GM21786 (cell line): Measurements from ENCODE around the gene ACTRT2.

Experiments
- ATAC-seq: cut with Tn5 transposase; IDR thresholded peaks from one replicate; pipeline ENCODE4 v1.9.1; 2021; ENCODE audit not compliant: unreplicated experiment

Gene ACTRT2

DNA sequence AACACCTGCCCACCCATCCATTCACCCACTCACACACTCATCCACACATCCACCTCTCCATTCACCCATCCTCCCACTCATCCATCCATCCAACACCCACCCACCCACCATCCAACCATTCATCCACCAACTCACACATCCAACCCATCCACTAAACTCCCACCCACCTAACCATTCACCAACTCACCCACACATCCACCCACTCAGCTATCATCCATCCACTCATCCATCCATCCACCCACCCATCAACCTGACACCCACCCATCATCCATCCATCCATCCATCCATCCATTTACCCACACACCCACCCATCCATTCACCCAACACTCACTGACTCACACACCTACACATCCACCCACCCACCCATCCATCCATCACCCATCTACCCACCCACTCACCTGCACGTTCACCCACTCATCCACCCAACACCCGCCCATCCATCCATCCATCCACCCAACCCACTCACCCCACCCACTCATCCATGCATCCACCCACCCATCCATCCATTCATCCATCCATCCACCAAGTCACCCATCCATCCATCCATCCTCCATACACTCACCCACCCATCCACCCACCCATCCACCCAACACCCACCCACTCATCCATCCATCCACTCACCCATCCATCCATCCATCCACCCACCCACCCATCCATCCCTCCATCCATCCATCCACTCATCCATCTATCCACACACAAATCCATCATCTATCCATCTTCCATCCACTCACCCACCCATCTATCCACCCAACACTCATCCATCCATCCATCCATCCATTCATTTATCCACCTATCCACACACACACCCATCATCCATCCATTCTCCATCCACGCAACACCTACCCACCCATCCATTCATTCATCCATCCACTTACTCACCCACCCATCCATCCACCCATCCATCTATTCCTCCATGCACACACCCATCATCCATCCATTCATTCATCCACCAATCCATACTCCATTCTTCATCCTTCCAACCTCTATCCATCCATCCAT, 30.3 kb downstream of the ACTRT2 start:
- no peak for ATAC-seq

DNA sequence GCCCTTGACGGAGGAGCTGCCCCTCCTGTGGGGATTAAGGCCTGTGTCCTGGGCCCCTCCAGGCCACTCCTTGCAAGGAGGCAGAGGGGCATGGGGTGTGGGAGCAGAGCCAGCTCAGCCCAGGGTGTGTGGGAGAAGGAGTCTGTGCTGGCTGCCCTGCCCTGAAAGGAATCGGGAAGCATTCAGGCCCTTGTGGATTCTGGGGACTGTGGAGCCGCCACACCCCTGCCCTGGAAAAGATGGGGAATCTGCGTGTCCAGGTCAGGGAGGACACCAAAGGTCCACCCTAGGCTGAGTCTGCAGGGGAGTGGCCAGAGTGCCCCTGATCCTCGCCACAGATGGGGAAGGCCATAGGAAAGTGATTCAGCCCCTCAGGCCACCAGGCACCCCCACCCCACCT, 31.2 kb downstream of the ACTRT2 start:
- ATAC-seq: no peak

DNA sequence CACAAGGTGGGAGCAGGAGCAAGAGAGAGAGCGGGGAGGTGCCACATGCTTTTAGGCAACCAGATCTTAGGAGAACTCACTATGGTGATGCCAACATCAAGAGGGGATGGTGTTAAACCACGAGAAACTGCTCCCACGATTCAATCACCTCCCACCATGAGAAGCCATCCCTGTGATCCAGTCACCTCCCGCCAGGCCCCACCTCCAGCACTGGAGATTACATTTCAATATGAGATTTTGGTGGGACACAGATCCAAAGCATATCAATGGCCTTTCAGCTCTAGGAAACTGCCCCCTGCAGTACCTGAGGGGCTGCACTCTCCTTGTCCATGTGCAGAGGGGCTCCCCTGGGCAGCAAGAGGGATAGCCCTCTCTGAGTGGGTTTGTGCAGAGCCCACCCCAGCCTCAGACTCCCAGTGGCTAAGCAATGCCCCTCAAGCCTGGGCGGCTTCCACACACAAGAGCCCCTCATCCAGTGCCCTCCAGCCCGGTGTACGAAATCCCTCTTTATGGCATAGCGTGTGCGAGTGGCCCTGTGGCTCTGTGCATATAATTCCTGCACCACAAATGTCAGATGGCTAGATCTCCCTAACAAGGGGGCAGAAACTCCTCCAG, 32.2 kb downstream of the ACTRT2 start:
- ATAC-seq: no peak

DNA sequence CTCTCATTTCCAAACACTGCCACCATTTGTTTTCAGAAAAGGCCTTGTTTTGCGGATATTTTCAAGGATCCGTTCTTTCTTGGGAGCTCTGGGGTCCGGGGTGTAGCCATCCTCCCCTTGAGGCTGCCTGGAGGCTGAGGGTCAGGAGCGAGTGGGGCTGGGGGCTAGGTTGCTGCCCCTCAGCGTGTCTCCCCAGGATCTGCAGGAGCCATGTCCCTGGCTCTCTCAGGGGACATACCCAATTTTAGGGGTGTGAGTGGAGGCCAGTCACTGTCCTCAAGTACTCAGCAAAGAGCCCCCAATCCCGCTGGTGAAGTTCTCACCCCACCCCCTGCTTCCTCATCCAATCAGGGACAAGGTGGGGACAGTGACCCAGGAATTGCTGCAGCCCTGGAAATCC, 32.7 kb downstream of the ACTRT2 start:
- no peak for ATAC-seq

DNA sequence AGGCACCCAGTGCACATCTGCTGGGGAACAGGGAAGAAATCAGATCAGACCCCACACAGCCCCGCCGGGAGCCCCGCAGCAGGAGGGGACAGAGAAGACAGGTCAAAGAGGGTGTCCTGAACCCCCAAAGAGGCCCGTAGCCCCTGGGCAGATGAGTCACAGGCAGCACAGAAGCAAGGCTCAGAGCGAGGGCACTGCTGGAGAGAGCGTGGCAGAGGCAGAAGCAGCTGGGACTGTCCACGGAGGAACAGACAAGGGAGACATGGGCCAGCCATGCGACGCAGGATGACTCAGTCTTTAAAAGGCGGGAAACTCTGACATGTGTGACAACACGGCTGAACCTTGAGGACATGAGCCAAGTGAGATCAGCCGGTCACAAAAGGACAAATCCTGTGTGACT, 33.2 kb downstream of the ACTRT2 start:
- no peak for ATAC-seq

DNA sequence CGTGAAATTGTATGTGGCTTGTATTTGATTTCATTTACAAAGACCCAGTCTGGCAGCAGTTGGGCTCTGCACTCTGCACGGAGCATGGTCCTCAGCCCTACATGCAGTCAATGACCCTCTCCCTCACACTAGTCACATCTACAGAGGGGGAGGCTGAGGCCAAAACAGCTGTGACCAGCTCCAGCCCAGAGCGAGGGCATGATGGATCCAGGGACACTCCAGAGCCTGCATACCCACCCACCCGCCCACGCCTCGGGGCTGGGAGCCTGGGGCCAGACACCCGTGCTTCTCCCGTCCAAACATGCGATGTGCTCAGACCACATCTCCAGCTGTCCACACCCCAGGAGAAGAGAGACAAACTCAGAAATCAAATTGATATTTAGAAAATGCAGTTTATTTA, 33.8 kb downstream of the ACTRT2 start:
- ATAC-seq: no peak

DNA sequence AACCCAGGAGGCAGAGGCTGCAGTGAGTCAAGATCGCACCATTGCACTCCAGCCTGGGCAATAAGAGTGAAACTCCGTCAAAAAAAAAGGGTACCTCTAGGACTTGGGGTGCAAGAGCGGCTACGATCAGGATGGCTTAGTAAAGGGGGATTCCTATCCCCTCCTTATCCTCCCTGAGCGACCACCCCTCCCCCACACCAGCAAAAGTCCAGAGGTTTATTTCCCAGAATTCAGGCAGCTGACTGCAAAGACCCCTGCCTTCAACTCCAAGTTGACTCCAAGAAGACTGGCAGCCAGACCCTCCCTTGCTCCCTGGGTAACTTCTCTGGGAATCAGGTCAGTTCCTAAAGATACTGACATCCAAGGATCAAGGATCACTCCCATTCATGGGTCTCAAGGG, 35.4 kb downstream of the ACTRT2 start:
- no peak for ATAC-seq

DNA sequence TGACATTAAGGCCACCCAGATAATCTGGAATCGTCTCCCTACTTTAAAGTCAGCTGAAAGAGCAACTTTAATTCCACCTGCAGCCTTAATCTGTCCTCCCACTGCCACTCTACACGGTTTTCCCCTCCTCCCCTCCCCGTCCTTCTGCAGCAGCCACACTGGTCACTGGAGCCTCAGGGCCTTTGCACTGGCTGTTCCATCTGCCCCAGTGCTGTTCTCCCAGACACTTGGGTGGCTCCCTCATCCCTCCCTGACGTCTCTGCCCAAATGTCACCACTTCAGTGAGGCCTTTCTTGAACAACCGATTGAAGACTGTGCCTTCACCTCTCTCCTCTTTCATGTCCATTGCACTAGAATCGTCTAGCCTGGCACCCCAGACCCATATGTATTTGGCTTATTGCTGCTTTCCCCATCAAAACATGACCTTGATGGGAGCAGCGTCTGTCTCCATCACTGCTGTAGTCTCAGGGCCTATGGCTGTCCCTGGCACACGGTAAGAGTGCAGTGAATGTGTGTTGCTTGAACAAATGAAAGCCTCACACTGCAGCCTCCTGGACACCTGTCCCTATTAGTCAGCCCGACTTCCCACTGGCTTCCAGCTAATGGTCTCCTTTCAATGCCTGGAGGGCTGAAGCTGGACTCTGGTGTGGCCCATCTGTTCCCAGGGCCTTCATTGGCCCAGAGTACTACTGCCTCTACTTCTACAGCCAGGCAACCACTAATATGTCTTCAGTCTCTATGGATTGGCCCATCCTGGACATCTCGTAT, 37.2 kb downstream of the ACTRT2 start:
- ATAC-seq: no peak

DNA sequence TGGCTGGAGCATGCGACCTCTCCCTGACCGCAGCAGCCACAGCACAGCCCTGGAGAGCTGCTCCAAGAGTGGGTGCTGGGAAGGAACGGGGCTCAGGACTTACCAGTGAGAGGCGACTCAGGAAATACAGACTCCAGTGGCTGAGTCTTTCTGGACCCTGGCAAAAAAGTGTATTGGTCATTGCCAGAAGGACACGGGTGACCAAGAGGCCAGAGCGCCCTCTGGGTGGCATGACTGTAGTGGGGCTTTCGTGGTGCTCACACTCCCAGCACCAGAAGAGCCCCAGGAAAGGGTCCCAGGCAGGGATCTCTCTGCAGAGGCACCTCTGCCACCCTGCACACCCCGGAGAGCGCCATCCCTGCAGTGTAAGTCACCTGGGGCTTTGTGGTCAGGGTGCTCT, 38.9 kb downstream of the ACTRT2 start:
- ATAC-seq: no peak

DNA sequence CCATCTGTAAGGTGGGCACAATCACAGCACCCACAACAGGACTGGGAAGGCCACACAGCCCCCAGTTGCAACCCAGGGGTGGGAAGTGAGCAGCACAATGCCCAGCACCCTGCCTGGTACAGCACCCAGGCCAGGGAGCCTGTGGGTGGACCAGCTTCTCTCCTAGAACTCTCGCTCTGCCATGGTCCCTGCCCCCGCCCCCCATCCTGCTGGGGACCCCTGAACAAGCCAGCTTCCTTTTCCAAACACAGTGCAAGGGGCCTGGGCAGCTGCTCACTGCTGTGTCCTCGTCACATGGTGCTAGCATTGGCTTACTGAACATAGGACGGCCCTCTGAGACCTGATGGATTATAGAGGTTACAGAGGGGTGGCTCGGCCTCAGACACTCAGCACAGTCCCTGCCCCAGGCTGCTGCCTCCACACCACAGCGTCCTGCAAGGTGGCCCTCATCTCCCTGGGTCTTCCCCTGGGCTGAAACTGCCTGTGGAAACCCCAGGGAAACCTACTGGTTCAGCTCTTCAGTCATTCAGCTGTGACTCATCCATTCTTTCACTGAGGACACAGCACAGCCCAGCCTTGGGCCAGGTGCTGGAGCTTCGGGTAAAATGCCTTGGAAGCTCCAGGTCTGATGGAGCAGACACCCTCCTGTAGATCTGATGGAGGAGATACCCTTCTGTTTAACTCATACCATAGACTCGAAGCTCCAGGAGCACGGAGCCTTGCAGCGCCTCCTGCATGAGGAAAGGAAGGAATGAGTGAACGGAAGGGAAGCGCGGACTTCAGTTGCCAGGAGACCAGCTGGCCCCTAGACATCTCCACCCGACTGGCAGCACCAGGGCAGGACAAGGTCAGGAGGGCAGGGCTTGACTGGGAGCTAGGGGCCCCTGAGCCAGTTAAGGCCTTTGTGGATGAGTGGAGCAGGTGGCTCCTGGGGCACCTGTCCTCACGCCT, 39.6 kb downstream of the ACTRT2 start:
- ATAC-seq: no peak

DNA sequence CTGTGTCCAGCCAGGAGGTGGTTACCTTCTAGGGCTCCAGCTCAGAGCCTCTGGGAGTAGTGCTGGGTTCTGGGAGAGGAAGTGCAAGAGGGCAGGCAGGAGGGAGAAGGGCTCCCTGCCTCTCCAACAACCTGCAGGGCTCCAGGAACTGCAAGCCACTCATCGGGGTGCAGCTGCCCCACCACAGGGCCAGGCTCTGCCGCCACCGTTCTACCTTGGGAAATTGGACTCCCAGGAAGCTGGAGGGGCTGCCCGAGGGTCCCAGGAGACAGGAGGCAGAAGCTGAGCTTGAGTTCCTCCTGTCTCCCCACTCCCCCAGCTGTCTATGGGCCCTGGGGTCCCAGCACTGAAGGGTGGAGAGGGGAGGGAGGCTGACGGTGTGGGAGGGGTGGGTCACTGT, 40.3 kb downstream of the ACTRT2 start:
- no peak for ATAC-seq

DNA sequence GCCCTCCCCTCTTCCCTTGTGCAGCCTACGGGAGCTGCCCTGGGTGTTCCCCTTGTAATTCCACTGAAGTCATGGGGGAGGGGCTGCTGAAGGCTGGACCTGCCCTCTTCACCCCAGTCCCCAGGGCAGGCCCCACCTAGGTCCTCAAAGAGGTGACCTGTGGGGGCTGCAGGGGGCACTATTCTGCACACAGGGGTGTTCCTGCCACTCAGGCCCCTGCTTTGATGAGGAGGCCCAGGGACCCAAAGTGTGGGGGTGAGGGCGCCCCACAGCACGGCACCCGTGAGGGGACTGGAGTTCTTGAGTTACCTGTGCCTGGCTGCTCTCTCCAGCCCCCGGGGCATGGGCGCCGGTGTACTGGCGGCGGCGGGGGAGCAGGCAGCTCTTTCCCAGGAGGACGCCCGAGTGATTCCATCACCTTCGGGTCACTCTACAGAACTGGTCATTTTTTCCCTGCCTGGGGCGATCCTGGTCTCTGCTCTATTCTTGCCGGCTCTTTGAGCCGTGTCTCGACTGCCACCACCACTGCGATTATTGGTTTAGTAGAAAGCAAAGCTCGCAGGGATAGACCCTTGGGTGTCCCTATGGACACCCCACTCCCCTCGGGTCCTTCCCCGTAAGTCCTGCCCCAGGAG, 40.8 kb downstream of the ACTRT2 start:
- no peak for ATAC-seq

DNA sequence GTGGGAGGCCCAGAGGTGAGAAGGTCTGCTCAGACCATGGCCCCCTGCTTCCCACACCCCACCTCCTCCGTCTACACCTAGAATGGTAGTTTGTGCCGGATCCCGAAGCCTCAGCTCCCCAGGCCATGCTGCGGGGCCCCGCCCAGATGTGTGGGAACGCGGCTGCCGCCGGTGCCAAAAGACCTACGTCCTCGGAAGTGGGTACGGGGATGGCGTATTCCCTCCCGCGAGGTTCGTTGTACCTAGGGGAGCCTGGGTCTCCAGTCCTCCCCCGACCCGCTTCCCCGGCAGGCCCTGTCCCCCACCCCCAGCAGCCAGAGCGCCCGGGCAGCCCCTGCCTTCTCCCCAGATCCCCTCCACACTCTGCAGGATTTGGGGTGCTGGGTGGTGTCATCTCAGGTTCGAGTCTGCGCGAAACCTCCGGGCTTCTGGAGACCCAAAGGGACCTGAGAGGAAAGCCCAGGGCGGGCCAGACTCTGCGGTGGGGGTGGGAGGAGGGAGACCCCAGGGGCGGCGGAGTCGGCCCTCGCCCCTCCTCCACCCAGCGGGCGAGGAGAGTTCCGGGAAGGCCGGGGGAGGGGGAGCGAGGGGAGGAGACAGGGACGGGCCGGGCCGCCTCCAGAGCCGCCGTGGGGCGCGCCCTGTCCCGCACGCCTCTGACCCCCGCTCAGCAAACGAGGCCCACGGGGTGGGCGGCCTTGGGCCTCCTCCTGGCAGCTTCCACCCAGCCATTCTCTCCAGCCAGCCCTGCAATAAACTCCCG, 41.5 kb downstream of the ACTRT2 start:
- no peak for ATAC-seq

DNA sequence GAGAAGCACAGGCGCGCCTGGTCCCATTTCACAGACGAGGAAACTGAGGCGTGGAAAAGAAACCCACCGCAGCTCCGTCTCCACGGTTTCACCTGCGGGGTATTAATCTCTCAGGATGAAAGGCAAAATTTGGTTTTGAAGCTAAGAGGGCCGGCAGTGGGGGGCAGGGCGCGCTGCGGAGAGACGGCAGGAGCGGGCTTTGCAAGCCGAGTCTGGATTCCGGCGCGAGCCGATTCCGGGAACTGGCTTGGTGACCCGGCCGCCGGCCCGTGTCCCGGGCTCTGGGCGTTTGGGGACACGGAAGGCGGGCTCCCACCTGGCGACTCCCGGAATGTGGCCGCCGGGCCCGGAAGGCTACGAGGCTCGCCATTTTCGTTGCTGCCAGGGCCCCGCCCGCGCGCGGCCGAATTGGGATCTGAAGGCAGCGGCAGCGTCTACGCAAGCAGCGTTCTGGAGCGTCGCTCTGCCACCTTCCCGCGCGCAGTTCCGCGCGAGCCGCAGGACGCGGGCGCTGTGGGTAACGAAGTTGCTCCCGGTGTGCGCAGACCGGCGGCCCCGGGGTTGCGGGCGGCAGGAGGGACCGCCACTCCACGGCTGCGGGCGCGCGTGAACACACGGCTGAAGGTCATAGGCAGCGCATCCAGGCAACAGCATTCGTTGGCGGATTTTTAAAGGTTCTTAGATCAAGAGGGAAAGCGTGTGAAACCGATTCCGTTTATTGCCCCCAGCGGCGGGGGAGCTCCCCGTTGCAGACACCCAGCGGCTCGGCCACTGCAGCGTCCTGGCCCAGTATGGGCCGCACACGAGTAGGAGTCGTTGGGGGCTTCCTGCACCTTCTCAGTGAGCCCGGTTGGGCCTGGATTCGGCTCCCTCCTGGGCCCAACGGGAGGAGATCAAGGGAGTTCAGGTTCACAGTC, 42.4 kb downstream of the ACTRT2 start:
- no peak for ATAC-seq

DNA sequence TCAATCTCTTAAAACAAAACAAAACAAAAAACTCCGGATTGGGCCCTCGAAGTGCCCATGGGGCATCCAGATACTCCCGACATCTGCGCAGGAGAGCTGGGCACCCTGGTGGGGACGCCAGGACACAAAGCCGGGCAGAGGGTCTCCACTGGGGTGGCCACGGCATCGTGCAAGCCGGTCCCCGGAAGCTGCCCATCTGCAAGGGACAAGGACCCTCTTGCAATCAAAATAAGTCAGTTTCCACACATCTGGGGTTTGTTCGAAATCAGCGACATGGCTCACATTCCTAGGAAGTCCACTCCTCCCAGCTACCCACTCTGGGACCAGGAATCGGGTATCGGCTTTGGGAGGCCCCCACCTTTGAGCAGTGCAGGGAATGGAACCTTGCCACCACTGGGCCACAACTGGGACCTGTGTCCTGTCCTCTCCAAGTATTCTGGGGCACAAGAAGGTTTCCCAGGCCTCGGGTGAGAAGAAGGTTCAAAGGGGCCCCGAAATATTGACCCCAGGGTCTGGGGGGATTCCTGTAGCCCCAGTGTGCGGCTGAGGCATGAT, 43.1 kb downstream of the ACTRT2 start:
- no peak for ATAC-seq

DNA sequence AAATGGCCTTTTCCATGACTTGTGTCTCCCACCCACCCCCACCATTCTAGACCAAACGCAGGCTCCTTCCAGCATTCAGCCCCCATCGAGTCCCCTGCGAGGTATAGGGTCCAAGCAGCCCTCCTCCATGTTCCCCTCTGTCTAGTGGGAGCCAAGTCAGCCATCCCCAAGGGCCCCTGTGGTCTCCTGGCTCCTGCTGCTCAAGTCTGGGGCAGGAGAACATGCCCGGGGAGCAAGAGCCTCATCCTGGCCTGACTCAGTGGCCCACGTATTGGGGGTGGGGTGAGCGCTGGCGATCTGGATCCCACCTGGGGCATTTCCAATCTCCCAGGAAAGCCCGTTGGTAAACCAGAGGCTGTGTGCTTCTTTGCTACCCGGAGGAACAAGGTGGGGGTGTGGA, 43.6 kb downstream of the ACTRT2 start:
- no peak for ATAC-seq

DNA sequence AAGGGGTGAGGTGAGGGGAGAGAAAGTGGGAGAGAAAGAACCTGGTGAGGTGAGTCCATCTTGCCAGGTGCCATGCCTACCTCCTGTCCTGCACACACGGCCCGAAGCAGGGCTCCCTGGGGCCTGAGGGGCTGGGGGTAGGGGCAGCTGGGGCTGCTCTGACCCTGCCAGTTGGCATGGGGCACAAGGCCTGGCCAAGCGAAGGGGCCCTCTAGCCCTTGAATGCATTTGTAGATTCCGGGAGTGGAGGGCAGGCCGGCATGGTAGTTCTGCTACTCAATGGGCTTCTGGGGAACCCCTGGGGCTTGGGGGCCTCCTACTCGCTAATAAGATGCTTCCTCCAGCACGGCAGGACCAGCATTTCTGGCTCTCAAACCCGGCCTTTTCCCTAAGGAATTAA, 44.1 kb downstream of the ACTRT2 start:
- no peak for ATAC-seq

DNA sequence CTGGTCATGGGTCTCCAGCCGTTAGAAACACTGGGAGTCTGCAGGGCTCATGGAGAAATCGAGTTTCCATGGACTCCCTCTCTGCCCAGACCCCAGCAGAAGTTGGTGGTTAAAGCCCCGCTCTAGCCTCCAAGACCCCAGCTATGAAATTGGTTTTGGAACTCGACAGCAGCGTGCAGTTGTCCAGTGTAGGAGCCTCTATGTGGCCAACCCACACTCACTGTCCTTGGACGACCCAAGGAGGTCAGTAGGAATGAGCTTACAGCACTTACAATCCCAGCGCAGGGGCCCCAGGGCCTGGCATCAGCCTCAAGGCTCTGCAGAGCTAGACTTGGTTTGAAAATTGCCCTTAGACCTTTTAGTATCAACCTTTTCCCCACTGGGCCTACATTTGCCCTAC, 44.5 kb downstream of the ACTRT2 start:
- no peak for ATAC-seq
